WTC11 (cell line): ENCODE data around the gene DIMT1. TPM values are rescaled to one million over a fixed set of nuclear protein-coding genes. Genes with fewer than 3 reads are reported as not detected.

Experiments used
- ATAC-seq: fragments of 200-7000 bp; cut with Tn5 transposase; 2 replicates; pipeline ENCODE4 v1.10.0; 2021; ENCODE audit warnings: mild to moderate bottlenecking, moderate library complexity
- CTCF ChIA-PET: fragments of 300-600 bp; sonication (Branson Sonifier 250); formaldehyde crosslinking; loops from one replicate; lab custom pipeline; 2021; ENCODE audit warnings: antibody characterized with exemption; lab: Charles Lee
- POLR2A ChIA-PET: fragments of 350-600 bp; sonication (Branson Sonifier 250); formaldehyde crosslinking; loops from one replicate; lab custom pipeline; 2021; ENCODE audit warnings: antibody characterized with exemption; lab: Charles Lee
- DNase-seq: peaks from one replicate; pipeline ENCODE4 v3.0.0; 2021; ENCODE audit warnings: low spot score
- H3K27ac Mint-ChIP-seq: 2 replicates; pipeline ENCODE4 v1.8.0; 2021; ENCODE audit warnings: mixed read lengths
- H3K27me3 Mint-ChIP-seq: 2 replicates; pipeline ENCODE4 v1.8.0; 2021; ENCODE audit warnings: low read depth, mild to moderate bottlenecking, moderate library complexity, mixed read lengths
- H3K36me3 Mint-ChIP-seq: 2 replicates; pipeline ENCODE4 v1.8.0; 2021; ENCODE audit warnings: mixed read lengths
- H3K4me1 Mint-ChIP-seq: 2 replicates; pipeline ENCODE4 v1.8.0; 2022; ENCODE audit warnings: mixed read lengths
- H3K4me3 Mint-ChIP-seq: 2 replicates; pipeline ENCODE4 v1.8.0; 2021; ENCODE audit warnings: mild to moderate bottlenecking, moderate library complexity, mixed read lengths
- H3K9me3 Mint-ChIP-seq: 2 replicates; pipeline ENCODE4 v1.8.0; 2021; ENCODE audit warnings: mixed read lengths
- CREM ChIP-seq: sonication (generic); formaldehyde crosslinking; IDR thresholded peaks from 2 replicates; pipeline ENCODE4 v1.8.1; 2022; ENCODE audit warnings: mild to moderate bottlenecking, missing genetic modification reagents, moderate library complexity
- CTCF ChIP-seq: fragments of 200-600 bp; IDR thresholded peaks from 2 replicates; pipeline ENCODE4 v1.8.0; 2022; ENCODE audit warnings: antibody characterized with exemption
- E2F5 ChIP-seq: sonication (generic); formaldehyde crosslinking; IDR thresholded peaks from 2 replicates; pipeline ENCODE4 v1.8.1; 2022; ENCODE audit warnings: mild to moderate bottlenecking, moderate library complexity, missing genetic modification reagents
- ESRRA ChIP-seq: sonication (generic); formaldehyde crosslinking; IDR thresholded peaks from 2 replicates; pipeline ENCODE4 v1.8.1; 2022; ENCODE audit warnings: mild to moderate bottlenecking, missing genetic modification reagents, borderline replicate concordance
- GTF2I ChIP-seq: fragments of 250-450 bp; sonication (Bioruptor Pico); conservative IDR thresholded peaks from 2 replicates; pipeline ENCODE4 v1.4.0; 2021; ENCODE audit warnings: mild to moderate bottlenecking
- HMGA2 ChIP-seq: fragments of 250-450 bp; sonication (Bioruptor Pico); IDR thresholded peaks from 2 replicates; pipeline ENCODE4 v1.4.0; 2021; ENCODE audit warnings: mild to moderate bottlenecking, moderate library complexity
- HMGXB4 ChIP-seq: sonication (generic); formaldehyde crosslinking; IDR thresholded peaks from 2 replicates; pipeline ENCODE4 v1.8.1; 2023; ENCODE audit warnings: mild to moderate bottlenecking, moderate library complexity, missing genetic modification reagents
- MAX ChIP-seq: sonication (generic); formaldehyde crosslinking; IDR thresholded peaks from 2 replicates; pipeline ENCODE4 v1.8.0; 2022; ENCODE audit warnings: mild to moderate bottlenecking, missing genetic modification reagents
- NFATC4 ChIP-seq: fragments of 250-450 bp; sonication (Bioruptor Pico); IDR thresholded peaks from 2 replicates; pipeline ENCODE4 v1.9.0; 2021; ENCODE audit warnings: mild to moderate bottlenecking
- NFYB ChIP-seq: sonication (generic); formaldehyde crosslinking; conservative IDR thresholded peaks from 2 replicates; pipeline ENCODE4 v1.8.0; 2022; ENCODE audit warnings: low read depth, missing genetic modification reagents
- NR1H2 ChIP-seq: sonication (generic); formaldehyde crosslinking; IDR thresholded peaks from 2 replicates; pipeline ENCODE4 v1.9.0; 2021; ENCODE audit warnings: mild to moderate bottlenecking, moderate library complexity, missing genetic modification reagents
- NR2C2 ChIP-seq: sonication (generic); formaldehyde crosslinking; IDR thresholded peaks from 2 replicates; pipeline ENCODE4 v1.8.0; 2022; ENCODE audit warnings: mild to moderate bottlenecking, missing genetic modification reagents
- PREB ChIP-seq: sonication (generic); formaldehyde crosslinking; IDR thresholded peaks from 2 replicates; pipeline ENCODE4 v1.8.1; 2022; ENCODE audit warnings: mild to moderate bottlenecking, missing genetic modification reagents, moderate library complexity, borderline replicate concordance
- PRRX2 ChIP-seq: fragments of 250-450 bp; sonication (Bioruptor Pico); IDR thresholded peaks from 2 replicates; pipeline ENCODE4 v1.8.0; 2021; ENCODE audit warnings: mild to moderate bottlenecking
- SOX15 ChIP-seq: fragments of 250-450 bp; sonication (Bioruptor Pico); IDR thresholded peaks from 2 replicates; pipeline ENCODE4 v1.9.0; 2021; ENCODE audit warnings: mild to moderate bottlenecking
- TEAD1 ChIP-seq: sonication (generic); formaldehyde crosslinking; IDR thresholded peaks from 2 replicates; pipeline ENCODE4 v1.8.0; 2022; ENCODE audit warnings: mild to moderate bottlenecking, missing genetic modification reagents
- TEAD4 ChIP-seq: sonication (generic); formaldehyde crosslinking; IDR thresholded peaks from 2 replicates; pipeline ENCODE4 v1.8.0; 2022; ENCODE audit warnings: mild to moderate bottlenecking, missing genetic modification reagents
- TP53 ChIP-seq: sonication (generic); formaldehyde crosslinking; IDR thresholded peaks from 2 replicates; pipeline ENCODE4 v1.8.1; 2023; ENCODE audit warnings: mild to moderate bottlenecking, missing genetic modification reagents
- ZBTB43 ChIP-seq: sonication (generic); formaldehyde crosslinking; IDR thresholded peaks from 2 replicates; pipeline ENCODE4 v1.8.1; 2023; ENCODE audit warnings: mild to moderate bottlenecking, missing genetic modification reagents
- ZNF263 ChIP-seq: sonication (generic); formaldehyde crosslinking; IDR thresholded peaks from 2 replicates; pipeline ENCODE4 v1.8.1; 2022; ENCODE audit warnings: low read depth, mild to moderate bottlenecking, moderate library complexity, missing genetic modification reagents
- ZNF423 ChIP-seq: fragments of 250-450 bp; sonication (Bioruptor Pico); IDR thresholded peaks from 2 replicates; pipeline ENCODE4 v2.1.2; 2022; ENCODE audit warnings: mild to moderate bottlenecking, moderate library complexity
- ZNF671 ChIP-seq: fragments of 250-450 bp; sonication (Bioruptor Pico); IDR thresholded peaks from 2 replicates; pipeline ENCODE4 v1.8.0; 2021; ENCODE audit warnings: mild to moderate bottlenecking
- total RNA-seq: library from RNA; stranded (reverse); gene quantifications from 3 replicates; pipeline ENCODE4 v1.2.3, GENCODE V29; 2021

The DIMT1 gene
- total RNA-seq, 1 experiment from 2014 or later: 33.9 TPM

GRCh38 chr5:62412549-62413329, 9.0 kb upstream of the DIMT1 start, which contains the start of gene IPO11 (continued):
- TF ChIP-seq CTCF (no peak), ESRRA (0 out of 2 replicates have a peak, but pooled peaks have one; percentile 43), ZNF423 (CRISPR knock-in tag) (no peak), SOX15 (CRISPR knock-in tag) (no peak), PREB (CRISPR knock-in tag) (no peak), E2F5 (CRISPR knock-in tag) (no peak), NFATC4 (CRISPR knock-in tag) (no peak), MAX (CRISPR knock-in tag) (peak; percentile 86), CREM (CRISPR knock-in tag) (peak; percentile 99), GTF2I (CRISPR knock-in tag) (no peak), ZNF263 (CRISPR knock-in tag) (no peak), ZBTB43 (CRISPR knock-in tag) (no peak), NR1H2 (CRISPR knock-in tag) (no peak), TP53 (CRISPR knock-in tag) (no peak), NFYB (CRISPR knock-in tag) (no peak; the same call in 1 of the 2 replicates)
- TF ChIP-seq, all 79 proteins: peak for 19

GRCh38 chr5:62395210-62395950, 8.3 kb downstream of the DIMT1 start:
- H3K4me3 Mint-ChIP-seq: no peak overlapping the region
- DNase-seq (no peak), ATAC-seq (no peak)
- H3K4me1 Mint-ChIP-seq: no peaks in the 10 kb centered on the region
- no peaks in the 10 kb centered on the region for H3K27me3 Mint-ChIP-seq
- TF ChIP-seq NR2C2 (no peak), ZNF671 (CRISPR knock-in tag) (no peak), PRRX2 (CRISPR knock-in tag) (no peak), TEAD1 (no peak), HMGXB4 (CRISPR knock-in tag) (no peak), HMGA2 (no peak), TEAD4 (CRISPR knock-in tag) (no peak)
- no peak overlapping the region for H3K27ac Mint-ChIP-seq
- no peaks in the 10 kb centered on the region for H3K9me3 Mint-ChIP-seq
- CTCF ChIA-PET: no interaction called here
- POLR2A ChIA-PET: interaction anchor here (1.2 to 2.0 kb wide), 2 partner anchors 8 to 9 kb away, joined by 3 to 9 read pairs; partner anchors contain the start of gene DIMT1
- H3K36me3 Mint-ChIP-seq: peaks cover 53% of the 10 kb centered on the region
